H1 (cell line): Measurements from ENCODE around the gene NFKBIE. TPM values are rescaled to one million over a fixed set of nuclear protein-coding genes. Genes with fewer than 3 reads are reported as not detected.

Experiments
- CBX8 ChIP-seq: fragments of 300-800, 300-1000 bp; sonication (generic); IDR thresholded peaks from 2 replicates; pipeline ENCODE4 v1.7.1; 2016; ENCODE audit warnings: low read depth, low read length, borderline replicate concordance
- CHD7 ChIP-seq: fragments of 300-600 bp; sonication (generic); IDR thresholded peaks from 2 replicates; pipeline ENCODE4 v1.7.1; 2012; ENCODE audit warnings: low read length, moderate library complexity, mild to moderate bottlenecking, inconsistent platforms; ENCODE audit not compliant: insufficient replicate concordance
- HDAC2 ChIP-seq, 2 experiments: fragments of 300-600 bp in 1 of 2; sonication (generic) in 1 of 2; IDR thresholded peaks; 2 replicates each; pipeline ENCODE4 v1.6.1; 2011 to 2012; ENCODE audit warnings: low read depth in 2 of 2, low read length in 2 of 2, mild to moderate bottlenecking in 2 of 2, moderate library complexity in 2 of 2, borderline replicate concordance in 1 of 2, inconsistent platforms in 1 of 2
- KDM4A ChIP-seq: IDR thresholded peaks from one replicate; pipeline ENCODE4 v1.7.1; 2012; ENCODE audit warnings: low read depth, mild to moderate bottlenecking, moderate library complexity, low read length, inconsistent platforms; ENCODE audit not compliant: severe bottlenecking
- KDM5A ChIP-seq: fragments of 200-600 bp; IDR thresholded peaks from 2 replicates; pipeline ENCODE4 v1.7.1; 2012; ENCODE audit warnings: mild to moderate bottlenecking, low read length, inconsistent platforms, mixed read lengths
- MAX ChIP-seq: IDR thresholded peaks from 2 replicates; pipeline ENCODE4 v1.6.1; 2012; ENCODE audit warnings: inconsistent platforms
- POU5F1 ChIP-seq: IDR thresholded peaks from 2 replicates; pipeline ENCODE4 v1.6.1; 2011; ENCODE audit warnings: low read depth, mild to moderate bottlenecking, low read length, moderate library complexity
- SP1 ChIP-seq: IDR thresholded peaks from 2 replicates; pipeline ENCODE4 v1.6.1; 2011; ENCODE audit warnings: low read depth, low read length
- TAF7 ChIP-seq: optimal IDR thresholded peaks from 2 replicates; pipeline ENCODE3; 2011; ENCODE audit warnings: low read depth, mild to moderate bottlenecking, inconsistent platforms, low read length, moderate library complexity, borderline replicate concordance
- polyA plus RNA-seq, 7 experiments: library from polyadenylated mRNA; depleted of rRNA in 3 of 7; stranded (reverse) in 5 of 7; unstranded in 2 of 7; fragments of >200 nt in 5 of 7; fragments of 200-250 nt in 2 of 7; gene quantifications; 1 replicate in 5 of 7; 2 replicates in 1 of 7; 4 replicates in 1 of 7; pipeline versions ENCODE4 v1.2.1 to v1.2.3, GENCODE V29; 2011 to 2013; ENCODE audit warnings: missing spikeins in 2 of 7, mixed read lengths in 2 of 7
- total RNA-seq: library from RNA; stranded (reverse); fragmentation: NEBNext Ultra II Directional; extraction: Animal tissue kit (Norgen Biotek cat#: 25700); gene quantifications from 2 replicates; pipeline ENCODE4 v1.2.1, GENCODE V29; 2021

Gene NFKBIE
- total and polyA plus RNA-seq, 2 of the 8 experiments (the other 6 are each of a cell fraction or from before 2014, with no cell fraction given): 13.5 to 19.2 TPM

GRCh38 chr6:44219053-44219814 is 46.1 kb downstream of the NFKBIE start (continued):
- TF ChIP-seq CHD7: no peak
- no peak for TF ChIP-seq POU5F1
- TF ChIP-seq MAX: peak; percentile 92
- TF ChIP-seq CBX8: no peak
- peak; percentile 87 for TF ChIP-seq TAF7
- TF ChIP-seq SP1: peak; percentile 52
- TF ChIP-seq HDAC2 (IDR thresholded peaks at IDR 0.05; ENCODE audit: borderline replicate concordance in 1 of 2, low read depth in 2 of 2, low read length in 2 of 2): no peak; a peak in 1 of 4 replicates
- peak; percentile 43 for TF ChIP-seq KDM4A
- no peak for TF ChIP-seq KDM5A
